ENCODE measurements around the gene PAIP2.
"Not testable (repeated sequence)": the region's sequence is repeated elsewhere in the genome, so short reads cannot be mapped to it uniquely, and the experiment has no call there.

PAIP2 gene

GRCh38 chr5:139335811-139336210, 5.8 kb upstream of the PAIP2 start:
- DNase-seq = no peak

- no peak for DNase-seq
Measured at GRCh38 chr5:139340051-139340450, 1.6 kb upstream of the PAIP2 start.

- no peak for DNase-seq
Measured at GRCh38 chr5:139341187-139341688, 416 bp upstream of the PAIP2 start.

- no peak for DNase-seq
Measured at GRCh38 chr5:139342423-139342723, 719 bp downstream of the PAIP2 start.

GRCh38 chr5:139343476-139343875, 1.8 kb downstream of the PAIP2 start:
- no peak for DNase-seq

- no peak for DNase-seq
Measured at GRCh38 chr5:139344177-139344576, 2.5 kb downstream of the PAIP2 start.

GRCh38 chr5:139345442-139345841, 3.8 kb downstream of the PAIP2 start:
- not testable (repeated sequence) for DNase-seq

- not testable (repeated sequence) for DNase-seq
Measured at GRCh38 chr5:139347863-139348262, 6.2 kb downstream of the PAIP2 start.

GRCh38 chr5:139354186-139354585, 12.5 kb downstream of the PAIP2 start:
- DNase-seq = no peak

GRCh38 chr5:139355900-139356299, 14.2 kb downstream of the PAIP2 start:
- DNase-seq = not testable (repeated sequence)

- DNase-seq = no peak
Measured at GRCh38 chr5:139358064-139358463, 16.4 kb downstream of the PAIP2 start.

GRCh38 chr5:139360384-139360783, 18.7 kb downstream of the PAIP2 start:
- no peak for DNase-seq

GRCh38 chr5:139361835-139362429, 20.3 kb downstream of the PAIP2 start:
- DNase-seq = no peak

- DNase-seq = no peak
Measured at GRCh38 chr5:139363937-139364336, 22.3 kb downstream of the PAIP2 start.

GRCh38 chr5:139364466-139364865, 22.8 kb downstream of the PAIP2 start:
- no peak for DNase-seq

- no peak for DNase-seq
Measured at GRCh38 chr5:139368613-139369012, 27.0 kb downstream of the PAIP2 start.

GRCh38 chr5:139369181-139369580, 27.5 kb downstream of the PAIP2 start:
- DNase-seq = no peak

- DNase-seq = no peak
Measured at GRCh38 chr5:139371482-139372435, 30.1 kb downstream of the PAIP2 start.

- DNase-seq = no peak
Measured at GRCh38 chr5:139374909-139375308, 33.3 kb downstream of the PAIP2 start.

GRCh38 chr5:139376364-139376763, 34.7 kb downstream of the PAIP2 start:
- DNase-seq = no peak

GRCh38 chr5:139377226-139377625, 35.6 kb downstream of the PAIP2 start:
- DNase-seq = no peak

- no peak for DNase-seq
Measured at GRCh38 chr5:139378101-139378825, 36.6 kb downstream of the PAIP2 start.

- DNase-seq = no peak
Measured at GRCh38 chr5:139378941-139379361, 37.3 kb downstream of the PAIP2 start.
